MCF 10A (cell line): ENCODE measurements around the gene XKR7. TPM values are rescaled to one million over a fixed set of nuclear protein-coding genes. Genes with fewer than 3 reads are reported as not detected.

Experiments
- BruUV-seq: library from RNA; stranded (reverse); fragments of 400-500 nt; replicated peaks from 2 replicates; lab custom pipeline; 2021; lab: Mats Ljungman, UMichigan
- CTCF ChIA-PET: fragments of 300-600 bp; sonication (Branson Sonifier 250); formaldehyde crosslinking; extraction: SDS; loops from one replicate; lab custom pipeline; 2021; ENCODE audit warnings: antibody characterized with exemption, inconsistent platforms; lab: Yijun Ruan, JAX
- POLR2A ChIA-PET: fragments of 300-600, 350-650 bp; sonication (Branson Sonifier 250); formaldehyde crosslinking; extraction: SDS; loops from one replicate; lab custom pipeline; 2020; ENCODE audit warnings: antibody characterized with exemption, inconsistent platforms; lab: Yijun Ruan, JAX
- DNase-seq: peaks from one replicate; pipeline ENCODE4 v3.0.0-alpha.2; 2018; ENCODE audit not compliant: unreplicated experiment
- H3K27ac Mint-ChIP-seq: one replicate; pipeline ENCODE4 v1.8.0; 2022; ENCODE audit warnings: mild to moderate bottlenecking, low read depth, mixed read lengths; ENCODE audit not compliant: unreplicated experiment
- H3K27me3 Mint-ChIP-seq: one replicate; pipeline ENCODE4 v1.8.0; 2022; ENCODE audit warnings: mixed read lengths; ENCODE audit not compliant: insufficient read depth, unreplicated experiment
- H3K36me3 Mint-ChIP-seq: one replicate; pipeline ENCODE4 v1.8.0; 2022; ENCODE audit warnings: mild to moderate bottlenecking, moderate library complexity, mixed read lengths; ENCODE audit not compliant: insufficient read depth, unreplicated experiment
- H3K4me1 Mint-ChIP-seq: one replicate; pipeline ENCODE4 v1.8.0; 2022; ENCODE audit warnings: mixed read lengths; ENCODE audit not compliant: insufficient read depth, unreplicated experiment
- H3K4me3 Mint-ChIP-seq: one replicate; pipeline ENCODE4 v1.8.0; 2022; ENCODE audit warnings: mild to moderate bottlenecking, moderate library complexity, mixed read lengths; ENCODE audit not compliant: unreplicated experiment
- H3K9me3 Mint-ChIP-seq: one replicate; pipeline ENCODE4 v1.8.0; 2022; ENCODE audit warnings: mixed read lengths; ENCODE audit not compliant: unreplicated experiment
- intact Hi-C: fragments of 100-400 bp; cut with micrococcal nuclease; formaldehyde crosslinking; loops from 2 replicates; pipeline ENCODE4 v1.14.1; 2022
- total RNA-seq: library from RNA; stranded (reverse); gene quantifications from 2 replicates; pipeline ENCODE4 v1.2.3, GENCODE V29; 2022
- TF ChIP-seq, protein P1 (sequence below): fragments of 200-600 bp; IDR thresholded peaks from one replicate; pipeline ENCODE4 v1.8.0; 2022; ENCODE audit warnings: antibody characterized with exemption, mild to moderate bottlenecking; ENCODE audit not compliant: unreplicated experiment

XKR7 gene
- total RNA-seq, 1 experiment from 2014 or later: not detected

- H3K4me1 Mint-ChIP-seq: no peaks in the 10 kb centered on the region
- H3K27ac Mint-ChIP-seq: no peak overlapping the region
- no peak overlapping the region for H3K4me3 Mint-ChIP-seq
- ChIA-PET POLR2A (interaction anchor here (1.0 kb wide), 1 partner anchor 10 kb away, joined by 3 read pairs; no protein-coding TSS in a partner anchor), CTCF (interaction anchor here (0.7 kb wide), 2 partner anchors 11 to 105 kb away, joined by 3 to 4 read pairs; no protein-coding TSS in a partner anchor)
- no peaks in the 10 kb centered on the region for H3K9me3 Mint-ChIP-seq
- H3K36me3 Mint-ChIP-seq: no peaks in the 10 kb centered on the region
- no TSS peak for BruUV-seq
- H3K27me3 Mint-ChIP-seq: peaks cover 12% of the 10 kb centered on the region
- intact Hi-C loops: no loop called here
- DNase-seq: no peak
- TF ChIP-seq, protein P1, sequence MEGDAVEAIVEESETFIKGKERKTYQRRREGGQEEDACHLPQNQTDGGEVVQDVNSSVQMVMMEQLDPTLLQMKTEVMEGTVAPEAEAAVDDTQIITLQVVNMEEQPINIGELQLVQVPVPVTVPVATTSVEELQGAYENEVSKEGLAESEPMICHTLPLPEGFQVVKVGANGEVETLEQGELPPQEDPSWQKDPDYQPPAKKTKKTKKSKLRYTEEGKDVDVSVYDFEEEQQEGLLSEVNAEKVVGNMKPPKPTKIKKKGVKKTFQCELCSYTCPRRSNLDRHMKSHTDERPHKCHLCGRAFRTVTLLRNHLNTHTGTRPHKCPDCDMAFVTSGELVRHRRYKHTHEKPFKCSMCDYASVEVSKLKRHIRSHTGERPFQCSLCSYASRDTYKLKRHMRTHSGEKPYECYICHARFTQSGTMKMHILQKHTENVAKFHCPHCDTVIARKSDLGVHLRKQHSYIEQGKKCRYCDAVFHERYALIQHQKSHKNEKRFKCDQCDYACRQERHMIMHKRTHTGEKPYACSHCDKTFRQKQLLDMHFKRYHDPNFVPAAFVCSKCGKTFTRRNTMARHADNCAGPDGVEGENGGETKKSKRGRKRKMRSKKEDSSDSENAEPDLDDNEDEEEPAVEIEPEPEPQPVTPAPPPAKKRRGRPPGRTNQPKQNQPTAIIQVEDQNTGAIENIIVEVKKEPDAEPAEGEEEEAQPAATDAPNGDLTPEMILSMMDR: no peak
These were observed 33.5 kb upstream of the XKR7 start for GRCh38 chr20:31934491-31934890.

DNA sequence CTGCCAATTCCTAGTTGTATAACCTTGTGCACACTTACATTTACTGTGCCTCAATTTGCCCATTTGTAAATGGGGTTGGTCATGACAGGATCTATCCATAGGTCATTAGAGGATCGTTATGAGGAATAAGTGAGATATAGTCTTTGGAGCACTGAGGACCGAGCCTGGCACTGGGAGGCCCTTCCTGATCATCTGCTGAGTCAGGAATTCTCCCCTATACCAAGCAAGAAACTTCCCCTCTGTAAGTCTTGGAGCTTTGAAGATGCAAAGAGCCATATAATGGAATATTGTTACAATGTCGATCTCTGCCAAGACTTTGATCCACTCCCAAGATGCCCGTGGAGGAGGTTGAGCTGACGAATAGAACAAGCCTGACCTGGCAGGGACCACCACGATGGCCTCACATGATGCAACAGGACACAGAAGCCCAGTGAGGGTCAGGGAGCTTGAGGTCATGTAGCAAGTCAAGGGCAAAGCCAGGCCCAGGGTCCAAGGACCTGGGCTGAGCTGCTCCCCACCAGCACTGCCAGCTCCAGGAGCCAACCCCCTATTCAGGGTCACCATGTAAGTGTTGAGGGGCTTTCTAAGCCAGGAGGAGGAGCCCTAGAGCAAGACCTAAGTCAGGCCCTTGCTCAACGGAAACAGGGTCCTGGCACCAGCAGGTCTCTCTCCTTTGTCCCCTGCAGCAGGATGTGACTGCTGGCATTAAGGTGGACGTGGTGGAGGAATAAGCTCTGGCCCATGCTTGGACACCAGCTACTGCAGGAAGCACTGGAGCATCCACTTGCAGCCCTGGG lies 32.8 kb upstream of the XKR7 start:
- TF ChIP-seq, protein P1: no peak
- Mint-ChIP-seq H3K4me1 (no peaks in the 10 kb centered on the region), H3K36me3 (no peaks in the 10 kb centered on the region), H3K4me3 (no peak overlapping the region), H3K27me3 (peaks cover 12% of the 10 kb centered on the region), H3K9me3 (no peaks in the 10 kb centered on the region), H3K27ac (no peak overlapping the region)
- DNase-seq: no peak
- intact Hi-C loops: no loop called here
- no TSS peak for BruUV-seq
- ChIA-PET POLR2A (interaction anchor here (0.6 kb wide), 1 partner anchor 17 kb away, joined by 3 read pairs; the partner anchor contains the start of gene PDRG1), CTCF (interaction anchor here (0.6 to 1.0 kb wide), 4 partner anchors 11 to 106 kb away, joined by 3 to 4 read pairs (median 4); no protein-coding TSS in a partner anchor)

- no peak for DNase-seq
- TF ChIP-seq, protein P1: no peak
- Mint-ChIP-seq H3K4me1 (no peaks in the 10 kb centered on the region), H3K9me3 (no peaks in the 10 kb centered on the region), H3K4me3 (no peak overlapping the region), H3K27me3 (peaks cover 4% of the 10 kb centered on the region), H3K36me3 (no peaks in the 10 kb centered on the region), H3K27ac (no peak overlapping the region)
- POLR2A ChIA-PET: no interaction called here
- intact Hi-C loops: no loop called here
- CTCF ChIA-PET: interaction anchor here (0.6 to 2.7 kb wide), 4 partner anchors 10 to 113 kb away, joined by 3 to 12 read pairs (median 4); partner anchors contain the start of gene PDRG1
- no TSS peak for BruUV-seq
These were observed 31.5 kb upstream of the XKR7 start for GRCh38 chr20:31936420-31936819.

GRCh38 chr20:31937820-31938219 lies 30.1 kb upstream of the XKR7 start:
- Mint-ChIP-seq H3K4me1 (no peaks in the 10 kb centered on the region), H3K36me3 (no peaks in the 10 kb centered on the region), H3K27me3 (no peaks in the 10 kb centered on the region), H3K9me3 (no peaks in the 10 kb centered on the region), H3K4me3 (no peak overlapping the region), H3K27ac (no peak overlapping the region)
- DNase-seq: no peak
- ChIA-PET CTCF (interaction anchor here (0.6 to 2.7 kb wide), 8 partner anchors 9 to 800 kb away, joined by 3 to 12 read pairs (median 3); partner anchors contain the start of gene PDRG1), POLR2A (interaction anchor here (0.6 kb wide), 1 partner anchor 8 kb away, joined by 3 read pairs; no protein-coding TSS in a partner anchor)
- no TSS peak for BruUV-seq
- intact Hi-C loops: no loop called here
- TF ChIP-seq, protein P1: no peak
